Stomach (tissue), 4 donors: ENCODE results near the gene GNPNAT1.

Experiments
- CTCF ChIP-seq, 7 experiments: fragments of 450-650 bp in 4 of 7; fragments of 200-600 bp in 3 of 7; sonication (generic) in 3 of 7; IDR thresholded peaks; one replicate each; pipeline ENCODE4 v1.5.1; 2016 to 2019; ENCODE audit warnings: antibody characterized with exemption in 7 of 7, control low read depth in 2 of 7, mild to moderate bottlenecking in 1 of 7
- POLR2A ChIP-seq, 4 donors: fragments of 450-650 bp; IDR thresholded peaks; one replicate each; pipeline ENCODE4 v1.6.1; 2016; ENCODE audit warnings: antibody characterized with exemption in 4 of 4, control low read depth in 2 of 4, mild to moderate bottlenecking in 1 of 4, moderate library complexity in 1 of 4
- POLR2AphosphoS5 ChIP-seq, 3 donors: sonication (generic); formaldehyde crosslinking; IDR thresholded peaks; one replicate each; pipeline ENCODE4 v1.6.1; 2016; ENCODE audit warnings: antibody characterized with exemption in 3 of 3

DNA sequence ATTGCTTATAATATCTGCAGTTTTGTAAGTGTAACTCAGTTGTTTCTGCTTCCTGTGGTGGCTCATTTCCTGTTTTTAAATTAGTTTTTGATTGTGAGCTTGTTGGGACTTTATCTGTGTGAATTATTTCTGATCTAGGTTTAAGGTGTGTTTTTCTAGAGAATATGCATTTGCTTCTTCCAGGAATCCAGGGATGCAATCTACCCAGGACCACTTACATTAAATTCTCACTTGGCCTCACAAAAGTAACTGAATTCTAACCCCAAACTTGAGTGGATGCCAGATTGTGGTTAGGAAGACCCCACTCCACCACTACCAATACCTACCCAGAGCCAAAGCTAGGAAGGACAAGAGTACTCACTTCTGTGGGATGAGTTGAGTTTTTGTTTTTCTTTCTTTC lies 49.5 kb downstream of the GNPNAT1 start:
- TF ChIP-seq POLR2A (IDR thresholded peaks at IDR 0.05) (no peak), CTCF (IDR thresholded peaks at IDR 0.05) (no peak), POLR2AphosphoS5 (IDR thresholded peaks at IDR 0.05) (no peak)
